OCI-LY1 (cell line): ENCODE data around the gene CHD5.

Source experiments
- H2AFZ ChIP-seq: fragments of 200-600 bp; sonication (generic), shearing (Covaris generic); 2 replicates; pipeline ENCODE4 v1.6.0; 2014; ENCODE audit warnings: antibody characterized with exemption, mild to moderate bottlenecking, low read length
- H3F3A ChIP-seq: fragments of 200-600 bp; sonication (generic), shearing (Covaris generic); 2 replicates; pipeline ENCODE4 v1.6.0; 2014; ENCODE audit warnings: mild to moderate bottlenecking, antibody characterized with exemption, low read length, moderate library complexity; ENCODE audit not compliant: insufficient read depth
- H3K27ac ChIP-seq: fragments of 200-600 bp; sonication (generic); 2 replicates; pipeline ENCODE4 v1.5.1; 2014; ENCODE audit warnings: low read length, mixed run types, mild to moderate bottlenecking, low read depth; ENCODE audit not compliant: poor library complexity, severe bottlenecking
- H3K27me3 ChIP-seq: fragments of 200-600 bp; sonication (generic); 2 replicates; pipeline ENCODE4 v1.6.0; 2014; ENCODE audit warnings: antibody characterized with exemption, mild to moderate bottlenecking, low read length, moderate library complexity; ENCODE audit not compliant: insufficient read depth
- H3K36me3 ChIP-seq: fragments of 200-600 bp; sonication (generic); 2 replicates; pipeline ENCODE4 v1.6.1; 2014; ENCODE audit warnings: mild to moderate bottlenecking, antibody characterized with exemption, low read length, moderate library complexity, mixed read lengths; ENCODE audit not compliant: insufficient read depth
- H3K4me1 ChIP-seq: fragments of 200-600 bp; sonication (generic); 2 replicates; pipeline ENCODE4 v1.5.1; 2014; ENCODE audit warnings: mild to moderate bottlenecking, low read length, moderate library complexity; ENCODE audit not compliant: insufficient read depth, severe bottlenecking
- H3K4me2 ChIP-seq: fragments of 200-600 bp; sonication (generic), shearing (Covaris generic); 2 replicates; pipeline ENCODE4 v1.6.1; 2014; ENCODE audit warnings: low read length
- H3K4me3 ChIP-seq: fragments of 200-600 bp; sonication (generic); 2 replicates; pipeline ENCODE4 v1.5.1; 2014; ENCODE audit warnings: low read length, low read depth, mild to moderate bottlenecking, mixed read lengths; ENCODE audit not compliant: poor library complexity, severe bottlenecking
- H3K79me2 ChIP-seq: fragments of 200-600 bp; shearing (Covaris generic); 2 replicates; pipeline ENCODE4 v1.6.1; 2016; ENCODE audit warnings: mixed run types, low read length, mixed read lengths; ENCODE audit not compliant: insufficient read depth
- H3K9ac ChIP-seq: fragments of 200-600 bp; sonication (generic), shearing (Covaris generic); 2 replicates; pipeline ENCODE4 v1.6.1; 2014; ENCODE audit warnings: mild to moderate bottlenecking, low read length, mixed read lengths
- H3K9me2 ChIP-seq: fragments of 200-600 bp; sonication (generic), shearing (Covaris generic); 2 replicates; pipeline ENCODE4 v1.6.1; 2014; ENCODE audit warnings: low read depth, mild to moderate bottlenecking, low read length, mixed read lengths
- H3K9me3 ChIP-seq: fragments of 200-600 bp; shearing (Covaris generic); 2 replicates; pipeline ENCODE4 v1.6.1; 2014; ENCODE audit warnings: low read length, mixed read lengths
- H4K20me1 ChIP-seq: fragments of 200-600 bp; sonication (generic), shearing (Covaris generic); 2 replicates; pipeline ENCODE4 v1.6.0; 2016; ENCODE audit warnings: mild to moderate bottlenecking, low read length; ENCODE audit not compliant: insufficient read depth
- EZH2 ChIP-seq: fragments of 200-600 bp; sonication (generic), shearing (Covaris generic); IDR thresholded peaks from 2 replicates; pipeline ENCODE4 v1.8.0; 2017; ENCODE audit warnings: borderline replicate concordance, mixed run types, mild to moderate bottlenecking, antibody characterized with exemption, low read length, moderate library complexity, mixed read lengths
- TF ChIP-seq, protein P1 (sequence below): fragments of 200-600 bp; sonication (generic), shearing (Covaris generic); IDR thresholded peaks from 2 replicates; pipeline ENCODE4 v1.5.1; 2017; ENCODE audit warnings: mild to moderate bottlenecking, antibody characterized with exemption, low read length, moderate library complexity, mixed read lengths

The CHD5 gene

GRCh38 chr1:6123083-6123482, 57.0 kb downstream of the CHD5 start:
- no peaks in the 10 kb centered on the region for H3K79me2 ChIP-seq

GRCh38 chr1:6121651-6122370, 58.3 kb downstream of the CHD5 start:
- Histone ChIP-seq H3K9ac (no peak overlapping the region), H3K4me3 (no peak overlapping the region), H3K9me3 (0 out of 2 replicates have a peak, but pooled peaks cover 2% of the 10 kb centered on the region), H3K27ac (no peak overlapping the region), H3K4me1 (no peaks in the 10 kb centered on the region), H3K9me2 (no peaks in the 10 kb centered on the region), H3K36me3 (no peaks in the 10 kb centered on the region), H4K20me1 (no peaks in the 10 kb centered on the region), H3K27me3 (no peaks in the 10 kb centered on the region), H3F3A (no peaks in the 10 kb centered on the region), H3K4me2 (no peak overlapping the region), H2AFZ (no peak overlapping the region), H3K79me2 (no peaks in the 10 kb centered on the region)
- TF ChIP-seq EZH2, result no peak
- TF ChIP-seq, protein P1, sequence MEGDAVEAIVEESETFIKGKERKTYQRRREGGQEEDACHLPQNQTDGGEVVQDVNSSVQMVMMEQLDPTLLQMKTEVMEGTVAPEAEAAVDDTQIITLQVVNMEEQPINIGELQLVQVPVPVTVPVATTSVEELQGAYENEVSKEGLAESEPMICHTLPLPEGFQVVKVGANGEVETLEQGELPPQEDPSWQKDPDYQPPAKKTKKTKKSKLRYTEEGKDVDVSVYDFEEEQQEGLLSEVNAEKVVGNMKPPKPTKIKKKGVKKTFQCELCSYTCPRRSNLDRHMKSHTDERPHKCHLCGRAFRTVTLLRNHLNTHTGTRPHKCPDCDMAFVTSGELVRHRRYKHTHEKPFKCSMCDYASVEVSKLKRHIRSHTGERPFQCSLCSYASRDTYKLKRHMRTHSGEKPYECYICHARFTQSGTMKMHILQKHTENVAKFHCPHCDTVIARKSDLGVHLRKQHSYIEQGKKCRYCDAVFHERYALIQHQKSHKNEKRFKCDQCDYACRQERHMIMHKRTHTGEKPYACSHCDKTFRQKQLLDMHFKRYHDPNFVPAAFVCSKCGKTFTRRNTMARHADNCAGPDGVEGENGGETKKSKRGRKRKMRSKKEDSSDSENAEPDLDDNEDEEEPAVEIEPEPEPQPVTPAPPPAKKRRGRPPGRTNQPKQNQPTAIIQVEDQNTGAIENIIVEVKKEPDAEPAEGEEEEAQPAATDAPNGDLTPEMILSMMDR, result no peak

More at GRCh38 chr1:6123083-6123482, 57.0 kb downstream of the CHD5 start:
- H3K4me1 ChIP-seq, result no peaks in the 10 kb centered on the region
- H3K9me2 ChIP-seq, result no peaks in the 10 kb centered on the region
- H4K20me1 ChIP-seq, result no peaks in the 10 kb centered on the region
- no peak overlapping the region for H2AFZ ChIP-seq
- no peak overlapping the region for H3K9ac ChIP-seq
- no peak overlapping the region for H3K27ac ChIP-seq
- H3F3A ChIP-seq, result no peaks in the 10 kb centered on the region
- no peaks in the 10 kb centered on the region for H3K27me3 ChIP-seq
- no peaks in the 10 kb centered on the region for H3K9me3 ChIP-seq
- H3K4me2 ChIP-seq, result no peak overlapping the region
- TF ChIP-seq, protein P1, result no peak
- TF ChIP-seq EZH2, result no peak
- H3K36me3 ChIP-seq, result no peaks in the 10 kb centered on the region
- no peak overlapping the region for H3K4me3 ChIP-seq

DNA sequence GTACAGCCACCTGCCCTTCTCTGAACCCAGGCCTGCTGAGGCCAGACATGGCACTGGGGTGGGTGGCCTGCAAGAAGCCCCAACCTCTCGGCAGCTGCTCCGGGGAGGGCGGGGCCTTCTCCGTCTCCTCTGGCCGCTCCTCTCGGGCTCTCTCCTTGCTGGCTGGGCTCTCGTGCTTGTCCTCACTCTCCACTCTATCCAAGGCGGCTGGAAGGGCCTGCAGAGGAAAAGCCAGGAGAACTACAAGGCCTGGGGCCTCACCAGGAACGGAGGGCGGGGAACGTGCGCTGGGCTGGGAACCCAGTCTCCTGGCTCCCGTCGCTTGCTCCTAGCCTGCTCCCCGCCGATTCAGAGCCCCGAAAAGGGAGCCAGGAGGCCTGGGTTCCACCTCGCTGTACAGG, 59.1 kb downstream of the CHD5 start:
- Histone ChIP-seq H3K4me1 (no peaks in the 10 kb centered on the region), H3K4me2 (no peak overlapping the region), H3K9me2 (no peaks in the 10 kb centered on the region)

More for the DNA sequence above, 59.1 kb downstream of the CHD5 start:
- H3K27ac ChIP-seq, result no peak overlapping the region
- H3K9ac ChIP-seq, result no peak overlapping the region
- no peak overlapping the region for H3K4me3 ChIP-seq
- no peaks in the 10 kb centered on the region for H3K79me2 ChIP-seq
- 0 out of 2 replicates have a peak, but pooled peaks cover 2% of the 10 kb centered on the region for H3K9me3 ChIP-seq
- H4K20me1 ChIP-seq, result no peaks in the 10 kb centered on the region
- H3F3A ChIP-seq, result no peaks in the 10 kb centered on the region
- H2AFZ ChIP-seq, result no peak overlapping the region
- H3K36me3 ChIP-seq, result no peaks in the 10 kb centered on the region
- no peaks in the 10 kb centered on the region for H3K27me3 ChIP-seq
- TF ChIP-seq EZH2, result no peak
- TF ChIP-seq, protein P1, result no peak
